Activated T-cell treated with anti-CD3 and anti-CD28 coated beads, Interleukin-2, amount 50 U/mL, for 1 hour (primary cell): ENCODE results near the gene LTB4R2.

Experiments used
- DNase-seq: peaks from one replicate; pipeline ENCODE4 v3.0.0-alpha.2; 2020

Gene LTB4R2, protein sequence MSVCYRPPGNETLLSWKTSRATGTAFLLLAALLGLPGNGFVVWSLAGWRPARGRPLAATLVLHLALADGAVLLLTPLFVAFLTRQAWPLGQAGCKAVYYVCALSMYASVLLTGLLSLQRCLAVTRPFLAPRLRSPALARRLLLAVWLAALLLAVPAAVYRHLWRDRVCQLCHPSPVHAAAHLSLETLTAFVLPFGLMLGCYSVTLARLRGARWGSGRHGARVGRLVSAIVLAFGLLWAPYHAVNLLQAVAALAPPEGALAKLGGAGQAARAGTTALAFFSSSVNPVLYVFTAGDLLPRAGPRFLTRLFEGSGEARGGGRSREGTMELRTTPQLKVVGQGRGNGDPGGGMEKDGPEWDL

DNA sequence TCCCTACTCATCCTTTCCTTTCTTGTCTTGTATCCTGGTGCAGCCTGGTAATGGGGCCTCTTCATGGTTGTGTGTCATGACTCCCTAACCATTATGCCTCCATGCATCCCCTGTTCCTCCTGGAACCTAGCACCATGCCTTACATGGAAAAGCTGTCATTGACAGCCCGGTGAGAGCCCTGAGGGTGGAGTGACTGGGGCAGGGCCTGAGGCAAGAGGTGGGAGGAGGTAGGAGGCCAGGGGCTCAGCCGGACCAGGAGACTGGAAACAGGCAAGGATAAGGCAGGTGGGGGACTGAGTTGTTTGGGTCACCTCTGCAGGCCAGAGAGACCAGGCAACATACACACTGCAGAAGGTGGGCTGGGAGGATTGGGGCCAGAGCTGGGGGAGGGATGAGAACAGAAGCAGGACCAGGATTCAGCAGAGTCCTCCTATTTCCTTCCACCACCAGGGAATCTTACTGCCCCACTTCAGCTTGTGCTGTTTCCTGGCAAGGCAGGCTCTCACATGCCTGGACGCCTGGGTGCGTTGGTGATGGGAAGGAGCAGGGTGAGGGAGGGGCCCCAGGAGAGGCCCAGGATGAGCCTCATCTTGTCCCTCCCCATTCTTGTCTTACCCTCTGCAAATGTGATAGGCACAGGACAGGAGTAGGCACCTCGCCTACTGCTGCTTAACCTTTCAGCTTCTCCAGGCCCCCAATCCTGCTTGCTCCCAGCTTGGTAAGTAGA lies at the start of gene LTB4R2:
LTB4R2 (plus strand) TSS at position 603 of the 727 bp plus-strand sequence. CDS start 525 bp downstream, outside the sequence.
- no peak for DNase-seq

DNA sequence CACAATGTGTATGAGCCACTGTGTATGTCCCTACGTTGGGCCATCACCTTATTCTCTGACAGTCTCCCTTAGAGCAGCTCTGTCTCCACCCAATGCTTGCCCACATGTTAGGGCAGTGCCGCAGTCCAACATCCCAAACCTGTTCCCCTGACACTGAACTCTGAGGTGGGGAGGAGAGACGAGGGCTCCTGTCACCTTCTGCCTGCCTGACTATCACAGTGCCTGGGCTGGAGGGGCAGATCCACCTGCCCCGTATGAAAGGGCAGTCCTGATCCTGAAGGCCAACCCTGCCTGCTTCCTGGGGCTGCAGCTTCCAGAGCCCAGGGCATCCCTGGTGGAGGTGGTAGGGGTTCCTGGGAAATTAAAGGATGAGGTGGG lies 49.2 kb upstream of the LTB4R2 start:
- DNase-seq: no peak

DNA sequence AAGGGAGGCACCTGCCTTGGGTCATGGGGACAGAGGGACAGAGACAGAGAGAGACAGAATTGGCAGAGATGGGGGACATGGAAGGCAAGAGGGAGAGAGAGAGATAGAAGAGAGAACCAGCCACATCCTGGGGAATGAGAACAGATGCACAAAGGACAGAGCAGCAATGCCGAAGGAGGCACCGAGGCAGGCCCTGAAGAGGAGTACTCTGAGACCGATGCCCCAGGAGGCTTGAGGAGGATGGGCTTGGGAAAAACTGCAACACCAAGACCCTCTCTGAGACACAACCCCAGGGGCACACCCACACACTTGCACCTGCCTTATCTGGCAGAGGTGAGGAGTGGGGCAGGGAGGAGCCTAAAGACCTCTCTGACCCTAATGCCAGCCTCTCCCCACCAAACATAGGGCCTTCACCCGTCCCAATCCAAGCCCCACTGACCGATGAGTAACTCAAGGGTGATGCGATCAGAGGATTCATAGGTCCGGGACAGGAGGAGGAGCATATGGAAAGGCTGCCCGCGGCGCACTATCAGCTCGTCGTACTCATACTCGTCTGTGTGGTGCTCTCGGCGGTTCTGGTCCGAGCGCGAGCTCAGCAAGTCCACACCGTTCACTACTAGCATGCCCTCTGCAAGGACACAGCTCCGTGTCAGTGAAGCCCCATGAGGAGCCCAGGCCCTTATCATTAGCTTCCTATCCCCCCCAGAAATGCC lies 48.5 kb upstream of the LTB4R2 start:
- no peak for DNase-seq

DNA sequence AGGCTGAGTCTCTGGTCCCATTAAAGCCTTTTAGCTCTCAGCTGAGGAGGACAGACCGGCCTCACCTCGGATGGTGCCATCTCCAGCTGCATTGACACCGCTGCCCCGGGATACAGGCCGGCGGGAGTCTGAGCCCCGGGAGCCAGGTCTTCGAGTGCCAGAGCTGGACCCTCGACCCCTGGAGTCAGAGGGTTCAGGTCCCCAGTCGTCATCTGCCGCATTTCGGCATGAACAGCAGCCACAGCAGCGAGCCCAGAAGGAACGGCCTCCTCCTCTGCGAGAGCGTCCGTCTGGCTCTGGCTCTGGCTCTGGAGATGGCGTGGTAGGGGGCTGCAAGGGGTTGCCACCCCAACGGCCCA lies 48.0 kb upstream of the LTB4R2 start:
- DNase-seq: no peak

GRCh38 chr14:24262821-24263733 lies 46.9 kb upstream of the LTB4R2 start, which contains the start of gene TGM1:
TGM1 (minus strand) TSS chr14:24263177; CDS start chr14:24262352, 825 bp downstream.
- no peak for DNase-seq

DNA sequence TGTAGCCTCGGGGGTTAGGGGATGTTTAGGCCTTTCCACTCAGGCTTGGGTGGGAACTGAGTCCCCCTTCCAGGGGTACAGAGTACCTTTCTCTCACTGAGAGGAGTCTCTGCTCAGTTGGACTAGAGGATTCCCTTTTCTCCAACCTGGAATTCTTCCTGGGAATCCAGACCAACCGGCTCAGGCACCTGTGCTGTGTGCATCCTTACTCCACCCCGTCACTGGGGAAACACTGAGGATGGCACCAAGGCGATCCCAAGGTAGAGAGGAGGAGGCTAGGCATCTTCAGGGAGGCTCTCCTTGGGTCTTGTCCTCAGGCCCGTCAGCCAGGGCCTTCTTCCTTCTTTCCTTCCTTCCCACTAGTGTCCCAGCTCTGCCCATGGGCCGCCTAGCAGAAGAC lies 46.1 kb upstream of the LTB4R2 start:
- no peak for DNase-seq

- no peak for DNase-seq
Observed at GRCh38 chr14:24264298-24264697, 45.6 kb upstream of the LTB4R2 start.

DNA sequence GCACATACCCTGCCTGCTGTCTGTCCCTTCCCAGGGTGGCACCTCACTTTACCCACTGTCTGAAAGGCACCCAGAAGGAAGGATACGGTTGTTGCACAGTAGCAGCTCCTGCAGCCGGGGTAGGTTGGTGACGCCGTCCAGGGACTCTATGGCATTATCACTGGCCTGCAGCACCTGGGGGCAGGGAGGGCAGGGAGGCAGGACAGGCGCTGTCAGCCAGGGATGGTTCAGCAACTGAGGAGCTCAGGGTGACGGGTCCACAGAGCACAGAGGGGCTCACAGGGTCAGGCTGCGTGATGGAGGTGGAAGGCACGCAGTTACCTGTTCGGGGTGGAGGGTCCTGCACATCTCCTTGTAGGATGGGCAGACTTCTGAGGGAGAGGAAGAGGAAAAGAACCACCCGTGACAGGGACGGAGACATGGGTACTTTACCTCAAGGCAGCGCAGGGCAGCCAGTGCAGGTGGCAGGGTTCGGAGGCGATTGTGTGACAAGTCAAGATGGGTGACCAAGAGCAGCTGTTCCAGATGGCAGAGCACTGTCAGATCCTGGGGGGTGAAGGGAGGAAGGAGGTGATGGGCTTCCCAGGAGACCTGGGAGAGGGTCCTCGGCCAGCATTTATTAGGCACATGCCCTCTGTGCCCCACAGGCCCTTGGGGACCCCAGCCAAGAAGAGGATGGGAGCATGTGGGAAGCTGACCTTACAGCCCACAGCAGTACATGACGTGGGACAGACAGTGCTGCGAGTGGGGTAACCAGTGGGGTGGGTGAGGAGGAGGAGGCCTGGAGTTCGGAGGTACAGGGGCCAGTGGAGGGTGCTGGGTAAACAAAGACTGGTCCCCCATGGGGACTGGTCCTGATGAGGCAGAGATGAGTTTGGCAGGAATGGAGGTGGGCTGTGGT lies 43.3 kb upstream of the LTB4R2 start:
- no peak for DNase-seq

DNA sequence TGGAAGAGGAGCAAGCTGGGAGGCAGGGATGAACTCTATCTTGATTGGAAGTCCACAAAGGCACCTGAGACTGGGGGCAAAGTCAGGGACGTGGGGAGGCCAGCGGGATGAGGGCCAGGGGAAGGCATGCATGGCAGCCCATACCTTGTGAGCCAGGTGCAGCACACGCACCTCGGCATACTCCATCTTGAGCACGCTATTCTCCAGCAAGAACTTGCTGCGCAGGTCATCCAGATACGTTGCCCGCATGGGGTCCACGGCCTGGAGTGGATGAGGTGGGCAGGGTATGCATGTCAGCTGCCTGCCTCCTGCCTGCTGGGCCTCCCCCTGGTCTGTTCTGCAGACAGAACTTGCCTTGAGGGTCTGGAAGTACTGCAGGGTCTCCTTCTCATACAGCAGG lies 42.4 kb upstream of the LTB4R2 start:
- DNase-seq: no peak

GRCh38 chr14:24268225-24268624 lies 41.7 kb upstream of the LTB4R2 start:
- DNase-seq: no peak

GRCh38 chr14:24269368-24269767 lies 40.6 kb upstream of the LTB4R2 start:
- no peak for DNase-seq

DNA sequence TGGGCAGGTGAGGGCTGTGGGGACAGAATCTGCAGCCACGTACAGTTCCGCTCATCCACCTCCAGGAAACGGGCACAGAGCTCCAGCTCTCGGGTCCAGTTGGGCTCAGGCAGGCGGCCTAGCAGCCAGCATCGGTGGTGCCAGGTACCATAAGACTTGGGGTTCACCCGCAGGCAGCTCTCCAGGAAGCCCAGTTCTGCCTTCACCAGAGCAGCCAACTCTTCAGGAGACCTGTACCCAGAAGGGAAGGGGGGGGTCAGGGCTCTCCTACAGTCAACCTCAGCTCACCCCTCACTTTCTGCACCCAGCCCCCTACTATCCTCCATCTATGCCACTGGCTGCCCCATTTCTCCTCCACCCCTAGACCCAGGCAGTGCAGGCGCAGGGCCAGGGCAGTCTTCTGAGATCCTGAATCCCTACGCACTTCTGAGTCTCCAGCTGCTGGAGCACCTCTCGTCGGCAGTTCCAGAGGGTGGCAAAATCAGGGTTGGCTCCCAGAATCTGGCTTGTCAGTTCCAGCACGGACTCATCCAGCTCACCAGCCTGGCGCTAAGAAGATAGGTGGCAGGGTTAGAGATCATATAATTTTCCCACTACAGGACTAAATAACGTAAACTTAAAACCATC lies 39.9 kb upstream of the LTB4R2 start:
- DNase-seq: no peak

GRCh38 chr14:24270537-24271133 lies 39.3 kb upstream of the LTB4R2 start:
- no peak for DNase-seq

DNA sequence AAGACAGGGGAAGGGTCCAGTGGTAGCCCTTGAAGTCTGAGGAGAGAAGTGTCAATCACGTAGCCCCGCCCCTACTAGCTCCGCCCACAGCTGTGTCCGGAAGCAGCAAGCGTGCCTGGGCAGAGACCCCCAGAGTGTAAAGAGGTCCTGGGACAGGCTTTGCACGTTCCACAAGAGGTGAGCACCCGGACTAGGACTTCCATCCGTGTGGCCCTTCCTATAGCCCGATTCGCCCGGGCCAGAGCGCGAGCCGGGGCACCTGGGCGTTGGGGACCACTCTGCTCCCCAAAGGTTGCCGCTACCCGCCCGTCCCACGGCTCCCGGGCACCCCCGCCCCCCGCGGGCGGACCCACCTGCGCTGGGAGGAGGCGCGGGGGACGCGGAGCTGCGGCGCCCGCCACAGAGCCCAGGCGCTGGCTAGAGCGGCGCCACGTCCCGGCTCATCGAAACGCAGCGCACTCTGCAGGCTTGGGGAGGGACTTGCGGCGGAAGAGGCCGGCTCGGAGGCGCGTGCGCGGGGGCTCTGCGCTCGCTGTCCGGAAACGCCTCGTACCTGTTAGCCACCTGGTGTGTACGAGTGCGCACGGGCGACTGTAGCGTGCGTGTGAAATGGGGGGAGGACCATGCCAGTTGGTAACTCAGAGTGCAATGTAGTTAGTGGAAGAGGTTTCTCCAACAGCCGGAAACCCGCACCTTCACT lies 38.7 kb upstream of the LTB4R2 start, which contains the start of gene RABGGTA:
RABGGTA (minus strand) TSS at position 464 of the 700 bp plus-strand sequence. CDS start 482 bp downstream, outside the sequence.
- peak; percentile 91 for DNase-seq

GRCh38 chr14:24271834-24272263 lies 38.1 kb upstream of the LTB4R2 start:
- DNase-seq: no peak

DNA sequence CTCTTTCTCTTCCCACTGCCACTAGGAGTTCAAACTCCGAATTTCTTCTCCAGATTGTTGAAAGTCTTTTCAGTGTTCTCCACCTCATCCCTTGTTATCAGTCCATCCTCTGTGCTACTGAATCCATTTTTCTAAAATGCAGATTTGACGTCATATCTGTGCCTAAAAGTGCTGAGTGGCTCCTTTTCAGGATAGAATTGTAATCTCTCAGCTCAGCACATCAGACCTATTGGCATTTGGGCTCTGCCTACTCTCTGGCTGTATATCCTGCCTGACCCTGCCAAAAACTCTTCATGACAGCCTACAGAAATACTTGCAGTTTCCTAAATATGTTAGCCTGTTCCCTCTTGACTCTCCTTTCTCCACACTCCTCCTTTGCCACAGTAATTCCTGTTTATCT lies 37.5 kb upstream of the LTB4R2 start:
- DNase-seq: no peak

DNA sequence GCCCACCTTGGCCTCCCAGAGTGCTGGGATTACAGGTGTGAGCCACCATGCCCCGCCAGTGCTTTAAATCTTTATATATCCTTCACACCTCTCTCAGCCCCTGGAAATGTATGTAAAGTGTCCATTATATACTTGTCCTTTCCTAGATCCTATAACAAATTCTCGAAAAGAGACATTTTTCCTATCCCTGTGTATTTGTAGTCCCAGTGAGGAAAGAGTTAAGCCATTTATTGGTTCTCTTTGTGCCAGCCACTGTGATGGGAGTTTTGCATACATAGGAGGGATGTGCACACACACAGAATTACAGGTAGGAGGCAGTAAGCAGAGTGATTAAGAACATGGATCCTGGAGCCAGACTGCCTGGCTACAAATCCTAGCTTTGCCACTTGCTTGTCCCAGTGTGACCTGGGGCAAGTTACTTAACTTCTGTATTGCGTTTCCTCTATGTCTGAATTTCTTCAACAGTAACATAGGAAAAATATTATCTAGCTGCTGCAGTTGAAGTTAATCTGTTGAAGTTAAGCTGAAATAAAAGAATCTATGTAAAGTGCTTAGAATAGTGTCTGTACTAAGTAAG lies 36.4 kb upstream of the LTB4R2 start:
- no peak for DNase-seq

DNA sequence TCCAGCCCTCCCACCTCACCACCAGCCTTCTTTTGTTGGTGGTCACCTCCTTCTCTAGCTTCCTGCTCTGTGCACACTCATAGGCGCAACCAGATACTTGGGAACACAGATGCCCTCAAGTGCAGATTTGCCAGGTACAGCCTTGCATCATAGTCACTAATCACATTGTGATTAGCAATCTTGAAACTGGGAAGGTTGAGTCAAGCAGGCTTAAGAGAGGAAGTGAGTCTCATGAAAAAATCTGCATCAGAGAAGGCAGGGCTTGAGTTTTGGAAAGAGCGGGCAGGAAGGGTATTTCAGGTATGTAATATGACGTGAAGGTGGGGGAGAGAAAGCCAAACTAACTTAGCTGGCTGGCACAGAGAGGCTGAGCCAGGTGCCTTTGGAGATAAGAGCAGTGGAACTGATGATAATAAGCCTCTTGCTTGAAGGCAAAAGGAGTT lies 35.8 kb upstream of the LTB4R2 start:
- DNase-seq: peak; percentile 22

DNA sequence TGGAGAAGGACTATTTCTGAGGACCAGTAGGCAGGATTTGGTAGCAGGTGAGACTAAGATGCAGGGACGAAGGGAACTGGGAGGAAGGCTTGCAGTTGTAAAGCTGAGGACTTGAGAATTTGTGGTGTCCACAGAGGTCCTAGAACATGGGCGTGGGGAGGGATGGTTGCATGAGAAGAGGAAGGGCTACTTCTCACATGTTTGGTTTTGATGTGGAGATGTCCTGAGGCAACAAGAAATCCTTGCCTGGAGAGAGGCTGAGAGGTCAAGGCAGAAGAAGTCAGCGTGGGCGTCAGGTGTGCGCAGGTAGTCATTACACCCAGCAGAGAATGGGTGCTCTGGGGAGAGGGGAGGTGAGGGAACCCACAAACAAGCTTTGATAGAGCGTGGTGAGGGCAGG lies 32.9 kb upstream of the LTB4R2 start:
- DNase-seq: no peak
